WTC11 (cell line): ENCODE results near the gene DAB2. TPM values are rescaled to one million over a fixed set of nuclear protein-coding genes. Genes with fewer than 3 reads are reported as not detected.

Source experiments
- ATAC-seq: fragments of 200-7000 bp; cut with Tn5 transposase; 2 replicates; pipeline ENCODE4 v1.10.0; 2021; ENCODE audit warnings: mild to moderate bottlenecking, moderate library complexity
- CTCF ChIA-PET: fragments of 300-600 bp; sonication (Branson Sonifier 250); formaldehyde crosslinking; loops from one replicate; lab custom pipeline; 2021; ENCODE audit warnings: antibody characterized with exemption; lab: Charles Lee
- POLR2A ChIA-PET: fragments of 350-600 bp; sonication (Branson Sonifier 250); formaldehyde crosslinking; loops from one replicate; lab custom pipeline; 2021; ENCODE audit warnings: antibody characterized with exemption; lab: Charles Lee
- DNase-seq: peaks from one replicate; pipeline ENCODE4 v3.0.0; 2021; ENCODE audit warnings: low spot score
- H3K27ac Mint-ChIP-seq: 2 replicates; pipeline ENCODE4 v1.8.0; 2021; ENCODE audit warnings: mixed read lengths
- H3K27me3 Mint-ChIP-seq: 2 replicates; pipeline ENCODE4 v1.8.0; 2021; ENCODE audit warnings: low read depth, mild to moderate bottlenecking, moderate library complexity, mixed read lengths
- H3K36me3 Mint-ChIP-seq: 2 replicates; pipeline ENCODE4 v1.8.0; 2021; ENCODE audit warnings: mixed read lengths
- H3K4me1 Mint-ChIP-seq: 2 replicates; pipeline ENCODE4 v1.8.0; 2022; ENCODE audit warnings: mixed read lengths
- H3K4me3 Mint-ChIP-seq: 2 replicates; pipeline ENCODE4 v1.8.0; 2021; ENCODE audit warnings: mild to moderate bottlenecking, moderate library complexity, mixed read lengths
- H3K9me3 Mint-ChIP-seq: 2 replicates; pipeline ENCODE4 v1.8.0; 2021; ENCODE audit warnings: mixed read lengths
- CBFB ChIP-seq: sonication (generic); formaldehyde crosslinking; IDR thresholded peaks from 2 replicates; pipeline ENCODE4 v1.8.1; 2022; ENCODE audit warnings: mild to moderate bottlenecking, low read depth, missing genetic modification reagents
- CREM ChIP-seq: sonication (generic); formaldehyde crosslinking; IDR thresholded peaks from 2 replicates; pipeline ENCODE4 v1.8.1; 2022; ENCODE audit warnings: mild to moderate bottlenecking, missing genetic modification reagents, moderate library complexity
- E2F4 ChIP-seq: sonication (generic); formaldehyde crosslinking; IDR thresholded peaks from 2 replicates; pipeline ENCODE4 v1.8.1; 2022; ENCODE audit warnings: low read depth, mild to moderate bottlenecking, moderate library complexity, missing genetic modification reagents, borderline replicate concordance
- ERG ChIP-seq: fragments of 250-450 bp; sonication (Bioruptor Pico); IDR thresholded peaks from 2 replicates; pipeline ENCODE4 v1.8.0; 2021; ENCODE audit warnings: mild to moderate bottlenecking
- FOXK1 ChIP-seq: sonication (generic); formaldehyde crosslinking; IDR thresholded peaks from 2 replicates; pipeline ENCODE4 v1.8.0; 2022; ENCODE audit warnings: mild to moderate bottlenecking, moderate library complexity, missing genetic modification reagents
- GRHL2 ChIP-seq: fragments of 250-450 bp; sonication (Bioruptor Pico); IDR thresholded peaks from 2 replicates; pipeline ENCODE4 v1.8.0; 2022; ENCODE audit warnings: mild to moderate bottlenecking, moderate library complexity; ENCODE audit not compliant: insufficient replicate concordance, severe bottlenecking
- IRF1 ChIP-seq: sonication (generic); formaldehyde crosslinking; IDR thresholded peaks from 2 replicates; pipeline ENCODE4 v1.8.0; 2023; ENCODE audit warnings: missing genetic modification reagents
- IRF2 ChIP-seq: sonication (generic); formaldehyde crosslinking; IDR thresholded peaks from 2 replicates; pipeline ENCODE4 v1.8.0; 2022; ENCODE audit warnings: low read depth, missing genetic modification reagents, borderline replicate concordance
- MAX ChIP-seq: sonication (generic); formaldehyde crosslinking; IDR thresholded peaks from 2 replicates; pipeline ENCODE4 v1.8.0; 2022; ENCODE audit warnings: mild to moderate bottlenecking, missing genetic modification reagents
- NFYB ChIP-seq: sonication (generic); formaldehyde crosslinking; conservative IDR thresholded peaks from 2 replicates; pipeline ENCODE4 v1.8.0; 2022; ENCODE audit warnings: low read depth, missing genetic modification reagents
- NR3C1 ChIP-seq: sonication (generic); formaldehyde crosslinking; conservative IDR thresholded peaks from 2 replicates; pipeline ENCODE4 v1.8.1; 2023; ENCODE audit warnings: low read depth, mild to moderate bottlenecking, missing genetic modification reagents
- PRDM15 ChIP-seq: sonication (generic); formaldehyde crosslinking; IDR thresholded peaks from 2 replicates; pipeline ENCODE4 v1.8.0; 2022; ENCODE audit warnings: missing genetic modification reagents
- SMAD3 ChIP-seq: sonication (generic); formaldehyde crosslinking; IDR thresholded peaks from 2 replicates; pipeline ENCODE4 v1.8.0; 2022; ENCODE audit warnings: missing genetic modification reagents, mild to moderate bottlenecking, borderline replicate concordance
- SP1 ChIP-seq: sonication (generic); formaldehyde crosslinking; conservative IDR thresholded peaks from 2 replicates; pipeline ENCODE4 v1.8.1; 2022; ENCODE audit warnings: missing genetic modification reagents
- ZNF121 ChIP-seq: sonication (generic); formaldehyde crosslinking; IDR thresholded peaks from 2 replicates; pipeline ENCODE4 v1.8.0; 2023; ENCODE audit warnings: missing genetic modification reagents
- ZNF396 ChIP-seq: fragments of 250-450 bp; sonication (Bioruptor Pico); IDR thresholded peaks from 2 replicates; pipeline ENCODE4 v1.8.0; 2021; ENCODE audit warnings: mild to moderate bottlenecking, moderate library complexity, borderline replicate concordance
- ZNF425 ChIP-seq: fragments of 250-450 bp; sonication (Bioruptor Pico); conservative IDR thresholded peaks from 2 replicates; pipeline ENCODE4 v1.9.0; 2021; ENCODE audit warnings: mild to moderate bottlenecking
- total RNA-seq: library from RNA; stranded (reverse); gene quantifications from 3 replicates; pipeline ENCODE4 v1.2.3, GENCODE V29; 2021

Gene DAB2
- total RNA-seq, 1 experiment from 2014 or later, result 7.2 TPM

- TF ChIP-seq PRDM15 (CRISPR knock-in tag) (no peak), E2F4 (no peak)
Observed at GRCh38 chr5:39373791-39374190, 51.0 kb downstream of the DAB2 start (continued).

GRCh38 chr5:39371367-39371635 lies 53.5 kb downstream of the DAB2 start:
- no peaks in the 10 kb centered on the region for H3K27me3 Mint-ChIP-seq
- ChIA-PET POLR2A (no interaction called here), CTCF (interaction anchor here (1.6 to 1.7 kb wide), 2 partner anchors 88 to 177 kb away, joined by 4 read pairs; no protein-coding TSS in a partner anchor)
- no peak for TF ChIP-seq MAX (CRISPR knock-in tag)
- no peak for TF ChIP-seq IRF1 (CRISPR knock-in tag)
- TF ChIP-seq CBFB, result no peak
- no peak for TF ChIP-seq ZNF425
- no peak for TF ChIP-seq SP1
- TF ChIP-seq NFYB, result no peak
- no peak for TF ChIP-seq SMAD3
- no peak for TF ChIP-seq GRHL2 (CRISPR knock-in tag)
- TF ChIP-seq ERG (CRISPR knock-in tag), result no peak
- TF ChIP-seq FOXK1, result no peak
- TF ChIP-seq IRF2, result no peak
- no peak for TF ChIP-seq NR3C1
- H3K4me1 Mint-ChIP-seq, result peaks cover 22% of the 10 kb centered on the region
- H3K9me3 Mint-ChIP-seq, result no peaks in the 10 kb centered on the region
- no peak for DNase-seq
- H3K27ac Mint-ChIP-seq, result no peak overlapping the region
- H3K4me3 Mint-ChIP-seq, result no peak overlapping the region
- H3K36me3 Mint-ChIP-seq, result no peaks in the 10 kb centered on the region
- no peak for ATAC-seq

- ChIA-PET CTCF (interaction anchor here (1.2 to 1.7 kb wide), 4 partner anchors 54 to 177 kb away, joined by 3 to 4 read pairs (median 4); partner anchors contain the start of gene DAB2), POLR2A (no interaction called here)
- Mint-ChIP-seq H3K4me1 (peaks cover 21% of the 10 kb centered on the region), H3K4me3 (no peak overlapping the region), H3K27me3 (no peaks in the 10 kb centered on the region), H3K9me3 (no peaks in the 10 kb centered on the region), H3K27ac (no peak overlapping the region), H3K36me3 (no peaks in the 10 kb centered on the region)
- DNase-seq, result no peak
- TF ChIP-seq CREM, result no peak
- no peak for TF ChIP-seq ZNF396 (CRISPR knock-in tag)
- no peak for TF ChIP-seq ZNF121 (CRISPR knock-in tag)
- ATAC-seq, result no peak
Observed at GRCh38 chr5:39370555-39371366, 54.0 kb downstream of the DAB2 start.
